ENCODE results near the gene NHLH1. TPM values are rescaled to one million over a fixed set of nuclear protein-coding genes. Genes with fewer than 3 reads are reported as not detected.

NHLH1 gene
- total and polyA plus RNA-seq, 4 experiments from 2014 or later = 0.41 to 0.42 TPM; not detected in 2

Other genes starting within 250 kb of the NHLH1 start
- gene ATP1A4, start 215.5 kb upstream of the NHLH1 start, total RNA-seq = not detected
- gene ATP1A4, start 215.5 kb upstream of the NHLH1 start, polyA plus RNA-seq = not detected
- not detected for gene CASQ1, start 176.5 kb upstream of the NHLH1 start, total RNA-seq
- gene CASQ1, start 176.5 kb upstream of the NHLH1 start, polyA plus RNA-seq = not detected
- gene PEA15, start 161.7 kb upstream of the NHLH1 start, total RNA-seq = 10 to 100 TPM; 23.1 to 25.1 TPM
- 10 to 100 TPM in 1 of 2 donors, 1 to 10 TPM in 1; 7.6 to 10.0 TPM for gene PEA15, start 161.7 kb upstream of the NHLH1 start, polyA plus RNA-seq
- gene DCAF8, start 104.5 kb upstream of the NHLH1 start, total RNA-seq = 100 to 1,000 TPM; 211 to 223 TPM
- 10 to 100 TPM; 57.5 to 67.8 TPM for gene DCAF8, start 104.5 kb upstream of the NHLH1 start, polyA plus RNA-seq
- 10 to 100 TPM; 53.5 to 60.6 TPM for gene PEX19, start 81.9 kb upstream of the NHLH1 start, total RNA-seq
- 10 to 100 TPM; 41.2 to 84.0 TPM for gene PEX19, start 81.9 kb upstream of the NHLH1 start, polyA plus RNA-seq
- gene COPA, start 23.8 kb upstream of the NHLH1 start, total RNA-seq = 100 to 1,000 TPM; 128 to 132 TPM
- 100 to 1,000 TPM; 115 to 150 TPM for gene COPA, start 23.8 kb upstream of the NHLH1 start, polyA plus RNA-seq
- gene NCSTN, start 23.7 kb upstream of the NHLH1 start, total RNA-seq = 10 to 100 TPM; 62.2 to 68.0 TPM
- 10 to 100 TPM; 68.1 to 93.1 TPM for gene NCSTN, start 23.7 kb upstream of the NHLH1 start, polyA plus RNA-seq
- not detected for gene VANGL2, start 33.5 kb downstream of the NHLH1 start, total RNA-seq
- not detected for gene VANGL2, start 33.5 kb downstream of the NHLH1 start, polyA plus RNA-seq
- 10 to 100 TPM; 56.4 to 59.1 TPM for gene SLAMF6, start 156.2 kb downstream of the NHLH1 start, total RNA-seq
- 100 to 1,000 TPM in 1 of 2 donors, 10 to 100 TPM in 1; 96.8 to 105 TPM for gene SLAMF6, start 156.2 kb downstream of the NHLH1 start, polyA plus RNA-seq
- 10 to 100 TPM; 97.5 to 98.9 TPM for gene CD84, start 212.4 kb downstream of the NHLH1 start, total RNA-seq
- gene CD84, start 212.4 kb downstream of the NHLH1 start, polyA plus RNA-seq = 10 to 100 TPM; 15.9 to 33.6 TPM